T-helper 22 cell (primary cell): ENCODE results near the gene RAB9A.
"Not testable (repeated sequence)": the region's sequence is repeated elsewhere in the genome, so short reads cannot be mapped to it uniquely, and the experiment has no call there.

ENCODE experiments used
- DNase-seq: peaks from one replicate; pipeline ENCODE4 v3.0.0-alpha.2; 2020; ENCODE audit warnings: low read depth

Gene RAB9A

GRCh38 chrX:13702111-13702789 lies 13.3 kb downstream of the RAB9A start:
- no peak for DNase-seq

- DNase-seq = no peak
Measured at GRCh38 chrX:13703135-13703534, 14.2 kb downstream of the RAB9A start.

- no peak for DNase-seq
Measured at GRCh38 chrX:13703589-13703988, 14.7 kb downstream of the RAB9A start.

GRCh38 chrX:13711141-13711540 lies 22.2 kb downstream of the RAB9A start:
- no peak for DNase-seq

- no peak for DNase-seq
Measured at GRCh38 chrX:13716455-13716854, 27.5 kb downstream of the RAB9A start.

GRCh38 chrX:13716905-13717304 lies 28.0 kb downstream of the RAB9A start:
- DNase-seq = peak; percentile 18

- DNase-seq = no peak
Measured at GRCh38 chrX:13717700-13718472, 29.0 kb downstream of the RAB9A start.

GRCh38 chrX:13719192-13719856 lies 30.4 kb downstream of the RAB9A start:
- no peak for DNase-seq

GRCh38 chrX:13721371-13721770 lies 32.4 kb downstream of the RAB9A start:
- no peak for DNase-seq

- DNase-seq = no peak
Measured at GRCh38 chrX:13721819-13722519, 33.0 kb downstream of the RAB9A start.

GRCh38 chrX:13724878-13725277 lies 36.0 kb downstream of the RAB9A start:
- peak; percentile 36 for DNase-seq

GRCh38 chrX:13726583-13726982 lies 37.7 kb downstream of the RAB9A start:
- DNase-seq = not testable (repeated sequence)

GRCh38 chrX:13730523-13730922 lies 41.6 kb downstream of the RAB9A start:
- DNase-seq = not testable (repeated sequence)

- DNase-seq = no peak
Measured at GRCh38 chrX:13732246-13733067, 43.5 kb downstream of the RAB9A start.

- no peak for DNase-seq
Measured at GRCh38 chrX:13733506-13733905, 44.6 kb downstream of the RAB9A start.

- DNase-seq = peak; percentile 89
Measured at GRCh38 chrX:13734278-13735172, 45.6 kb downstream of the RAB9A start, which contains the start of the genes OFD1 and TRAPPC2. TSS of gene OFD1 (plus strand) at chrX:13734748. CDS start at chrX:13735072, 324 bp downstream. TSS of gene TRAPPC2 (minus strand) at chrX:13734620. CDS start at chrX:13719963, 14,657 bp downstream.

- no peak for DNase-seq
Measured at GRCh38 chrX:13741695-13742094, 52.8 kb downstream of the RAB9A start.

GRCh38 chrX:13742397-13743176 lies 53.7 kb downstream of the RAB9A start:
- peak; percentile 14 for DNase-seq

- no peak for DNase-seq
Measured at GRCh38 chrX:13747836-13748235, 58.9 kb downstream of the RAB9A start.
